ENCODE measurements around the gene RXFP1.

DNA sequence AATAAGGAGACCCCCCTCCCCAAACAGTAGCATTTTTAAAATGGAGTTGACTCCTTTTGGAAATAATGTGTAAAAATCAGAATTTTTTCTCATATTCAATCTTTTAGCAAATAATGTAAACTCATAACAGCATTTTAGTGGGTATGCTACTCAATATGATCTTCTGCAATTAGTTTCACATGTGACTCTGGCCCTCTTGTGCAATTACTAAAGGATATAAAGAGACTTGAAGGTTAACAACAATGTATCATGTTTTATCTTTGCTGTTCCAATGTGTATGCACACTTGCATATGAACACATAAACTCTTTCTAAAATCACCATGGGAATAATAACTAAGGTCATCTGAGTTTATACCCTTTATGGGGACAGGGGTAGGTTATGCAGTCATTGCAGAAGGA, 39.9 kb upstream of the RXFP1 start:
- TF ChIP-seq, protein P1, sequence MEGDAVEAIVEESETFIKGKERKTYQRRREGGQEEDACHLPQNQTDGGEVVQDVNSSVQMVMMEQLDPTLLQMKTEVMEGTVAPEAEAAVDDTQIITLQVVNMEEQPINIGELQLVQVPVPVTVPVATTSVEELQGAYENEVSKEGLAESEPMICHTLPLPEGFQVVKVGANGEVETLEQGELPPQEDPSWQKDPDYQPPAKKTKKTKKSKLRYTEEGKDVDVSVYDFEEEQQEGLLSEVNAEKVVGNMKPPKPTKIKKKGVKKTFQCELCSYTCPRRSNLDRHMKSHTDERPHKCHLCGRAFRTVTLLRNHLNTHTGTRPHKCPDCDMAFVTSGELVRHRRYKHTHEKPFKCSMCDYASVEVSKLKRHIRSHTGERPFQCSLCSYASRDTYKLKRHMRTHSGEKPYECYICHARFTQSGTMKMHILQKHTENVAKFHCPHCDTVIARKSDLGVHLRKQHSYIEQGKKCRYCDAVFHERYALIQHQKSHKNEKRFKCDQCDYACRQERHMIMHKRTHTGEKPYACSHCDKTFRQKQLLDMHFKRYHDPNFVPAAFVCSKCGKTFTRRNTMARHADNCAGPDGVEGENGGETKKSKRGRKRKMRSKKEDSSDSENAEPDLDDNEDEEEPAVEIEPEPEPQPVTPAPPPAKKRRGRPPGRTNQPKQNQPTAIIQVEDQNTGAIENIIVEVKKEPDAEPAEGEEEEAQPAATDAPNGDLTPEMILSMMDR (IDR thresholded peaks at IDR 0.05): no peak
- no peak for TF ChIP-seq EP300 (IDR thresholded peaks at IDR 0.05)

Data from ovary (tissue), 3 donors.